NOMO-1 treated with dmso at 0.1 percent for 144 hours (cell line): ENCODE measurements around the gene DRD3.
A peak's percentile ranks its signal among the peaks of the same experiment; 100 is the strongest.

ENCODE experiments used
- DNase-seq: peaks from one replicate; lab custom pipeline; 2025; ENCODE audit not compliant: unreplicated experiment; lab: John Stamatoyannopoulos, UW

DRD3 gene

DNA sequence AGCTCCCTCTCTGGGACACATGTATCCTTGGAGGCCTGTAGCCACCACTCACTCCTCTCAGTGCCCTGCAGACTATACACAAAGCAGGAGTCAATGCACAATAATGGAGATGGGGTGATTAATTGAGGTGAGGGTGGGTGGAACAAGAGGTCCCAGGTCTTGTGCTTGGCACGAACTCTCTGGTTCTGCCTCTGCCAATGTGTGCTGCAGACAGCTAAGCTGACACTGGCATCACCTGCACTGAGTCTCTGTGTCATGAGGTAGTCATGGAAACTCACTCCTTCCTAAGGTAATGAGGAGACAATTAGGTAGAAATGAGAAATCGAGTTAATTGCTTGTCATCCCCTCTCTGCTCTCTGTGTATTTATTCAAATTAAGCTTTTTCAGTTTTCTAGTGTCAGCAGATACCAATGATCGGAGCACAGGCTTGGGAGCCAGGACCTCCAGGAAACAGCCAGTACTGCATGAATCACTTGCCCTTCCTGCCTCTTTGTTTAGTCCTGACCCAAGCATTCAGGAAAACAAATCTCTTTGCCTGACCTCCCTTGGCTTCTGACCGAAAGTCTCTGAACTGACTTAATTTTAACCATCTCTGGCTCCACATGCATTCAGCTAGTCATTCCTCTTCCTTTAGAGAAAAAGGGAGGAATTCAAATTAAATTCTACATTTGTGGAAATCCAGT lies 56.7 kb downstream of the DRD3 start:
- no peak for DNase-seq

DNA sequence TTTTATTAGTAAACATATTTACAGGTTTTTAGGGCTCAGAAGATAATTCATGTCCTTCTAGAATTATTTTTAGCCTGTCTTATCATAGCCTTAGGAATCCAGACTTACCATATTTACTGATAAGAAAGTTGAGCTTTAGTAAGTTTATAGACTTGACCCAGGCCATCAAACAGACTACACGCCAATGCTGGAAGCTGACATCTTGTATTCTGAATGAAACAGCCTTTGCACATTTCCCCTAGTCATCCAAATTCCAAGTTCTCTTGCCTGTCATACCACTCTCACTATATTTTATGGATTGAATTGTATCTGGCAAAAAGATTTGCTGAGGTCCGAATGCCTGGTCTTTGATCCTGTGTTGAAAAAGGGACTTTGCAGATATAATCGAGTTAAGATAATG lies 58.6 kb downstream of the DRD3 start:
- no peak for DNase-seq

DNA sequence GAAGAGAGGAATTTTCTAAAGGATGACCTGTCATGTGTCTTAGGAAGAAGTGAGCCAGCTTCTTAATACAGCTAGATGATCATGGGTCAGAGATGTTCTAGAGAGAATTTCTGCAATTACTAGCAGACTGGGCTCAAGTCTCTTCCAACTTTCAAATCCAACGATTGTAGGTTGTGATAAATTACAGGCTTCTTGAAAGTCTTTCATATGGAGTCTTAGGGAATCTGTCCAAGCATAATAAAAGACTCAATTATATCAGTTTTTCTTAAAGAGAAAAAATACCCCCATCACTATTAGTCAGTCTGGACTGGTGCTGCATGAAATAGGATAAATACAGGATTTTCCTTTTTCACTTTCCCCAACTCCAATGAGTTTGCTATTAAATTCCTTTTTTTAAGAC lies 59.1 kb downstream of the DRD3 start:
- no peak for DNase-seq

DNA sequence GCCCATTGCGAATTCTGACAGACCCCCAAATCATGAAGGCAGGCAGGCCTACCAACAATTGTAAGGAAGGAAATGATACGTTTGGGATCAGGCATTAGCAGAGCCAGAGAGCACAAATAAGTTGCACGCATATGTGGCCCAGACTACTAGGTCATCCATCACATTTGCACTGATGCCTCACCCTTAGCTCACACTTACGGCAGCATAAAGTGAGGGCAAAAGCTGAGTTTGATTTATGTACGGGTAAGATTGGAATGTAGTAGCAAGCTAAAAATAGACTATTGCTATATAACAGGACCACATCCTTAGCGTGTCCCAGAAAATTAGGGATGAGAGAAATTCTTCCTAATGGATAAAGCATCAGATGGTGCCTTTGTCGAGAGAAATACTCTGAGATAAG lies 63.7 kb downstream of the DRD3 start:
- DNase-seq, result no peak

DNA sequence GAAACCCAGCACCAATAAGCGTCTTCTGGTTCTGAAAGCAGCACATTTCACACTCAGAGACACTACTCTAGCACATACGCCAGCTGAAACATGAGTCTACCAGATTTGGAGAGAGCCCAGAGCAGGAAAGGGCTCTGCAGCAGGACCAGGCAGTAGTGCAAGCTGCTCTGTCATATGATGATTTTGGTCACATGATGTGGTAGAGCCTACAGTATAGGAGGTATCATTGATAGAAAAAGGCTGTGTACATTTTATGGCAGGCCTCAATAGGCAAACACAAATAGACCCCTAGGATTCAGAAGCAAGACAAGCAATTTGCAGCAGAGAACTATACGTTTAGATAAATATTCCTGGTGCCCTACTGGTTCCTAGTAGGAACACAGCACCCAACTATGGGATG lies 64.1 kb downstream of the DRD3 start:
- no peak for DNase-seq

DNA sequence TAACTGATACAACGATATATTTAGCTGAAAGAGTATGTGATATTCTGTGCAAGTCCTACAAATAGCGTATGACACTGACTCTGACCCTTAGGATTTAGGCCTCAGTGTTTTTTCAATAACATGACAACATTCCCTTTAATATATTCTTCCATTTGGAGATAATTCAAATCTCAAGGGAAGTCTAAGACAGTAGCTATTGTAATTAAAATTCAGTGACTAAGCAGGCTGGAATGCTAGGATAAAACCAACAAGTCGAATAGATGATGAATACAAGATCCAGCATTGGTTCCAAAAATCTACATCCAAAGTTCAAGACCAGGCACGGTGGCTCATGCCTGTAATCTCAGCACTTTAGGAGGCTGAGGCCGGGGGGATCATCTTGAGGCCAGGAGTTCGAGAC lies 66.2 kb downstream of the DRD3 start:
- DNase-seq, result no peak

DNA sequence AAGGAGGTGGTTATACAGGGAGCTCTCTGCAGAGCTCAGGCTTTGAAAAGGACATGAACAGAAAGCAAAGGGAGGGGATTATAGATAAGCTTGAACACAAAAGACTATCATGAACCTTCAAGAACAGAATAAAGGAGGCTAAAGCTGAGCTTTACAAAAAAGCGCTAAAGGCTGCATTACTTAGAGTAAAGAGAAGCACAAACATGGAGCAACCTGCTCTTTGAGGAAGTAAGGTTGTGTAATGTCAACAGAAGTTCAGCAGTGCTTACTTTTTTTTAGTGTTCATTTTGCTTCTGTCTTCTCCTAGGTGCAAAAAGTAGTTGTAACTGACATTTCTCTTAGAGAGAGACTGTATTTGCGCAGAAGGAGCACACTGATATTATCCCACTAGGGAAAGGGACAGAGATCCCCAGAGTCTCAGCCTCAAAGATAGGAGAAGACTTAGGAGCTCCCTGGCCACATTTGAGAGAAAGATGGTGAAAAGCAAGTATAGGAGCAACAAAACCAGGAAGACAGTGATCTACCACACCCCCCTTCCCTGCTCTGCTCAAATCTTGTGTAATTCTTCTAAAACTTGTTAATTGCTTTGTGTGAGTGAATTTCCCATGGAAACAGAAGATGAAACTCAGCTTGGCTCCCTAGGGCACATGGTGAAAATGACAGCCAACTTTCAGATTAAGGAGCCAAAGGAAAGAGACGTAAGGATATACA lies 67.6 kb downstream of the DRD3 start:
- DNase-seq, result peak; percentile 77

DNA sequence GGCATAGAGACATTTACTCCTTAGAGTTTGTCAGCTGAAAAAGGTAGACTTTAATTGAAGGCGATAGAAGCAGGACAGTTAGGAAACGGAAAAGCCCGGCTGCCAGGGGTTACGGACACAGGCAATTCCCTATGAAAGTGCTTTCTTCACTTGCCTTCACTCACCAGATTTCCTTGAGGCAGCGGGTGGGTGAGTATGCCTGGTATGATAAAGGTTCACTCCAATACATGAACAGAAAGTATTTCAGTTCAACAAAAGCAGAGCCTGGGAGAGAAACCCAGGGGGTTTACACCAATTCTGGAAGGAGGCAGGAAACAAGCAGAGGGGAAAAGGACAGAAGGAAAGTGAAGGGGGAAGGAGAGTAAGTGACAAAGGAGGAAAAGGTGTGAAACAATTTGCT lies 68.4 kb downstream of the DRD3 start:
- no peak for DNase-seq

DNA sequence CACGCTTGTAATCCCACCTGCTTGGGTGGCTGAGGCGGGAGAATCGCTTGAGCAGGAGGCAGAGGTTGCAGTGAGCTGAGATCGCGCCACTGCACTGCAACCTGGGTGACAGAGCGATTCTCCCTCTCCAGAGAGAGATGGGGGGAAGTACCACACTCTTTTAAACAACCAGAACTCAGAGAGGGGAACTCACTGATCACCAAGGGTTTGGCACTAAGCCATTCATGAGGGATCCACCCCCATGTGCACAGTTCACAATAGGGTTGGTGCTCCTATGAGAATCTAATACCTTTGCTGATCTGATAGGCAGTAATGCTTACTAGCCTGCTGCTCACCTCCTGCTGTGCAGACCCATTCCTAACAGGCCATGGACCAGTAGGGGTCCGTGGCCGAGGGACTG lies 70.7 kb downstream of the DRD3 start:
- no peak for DNase-seq

DNA sequence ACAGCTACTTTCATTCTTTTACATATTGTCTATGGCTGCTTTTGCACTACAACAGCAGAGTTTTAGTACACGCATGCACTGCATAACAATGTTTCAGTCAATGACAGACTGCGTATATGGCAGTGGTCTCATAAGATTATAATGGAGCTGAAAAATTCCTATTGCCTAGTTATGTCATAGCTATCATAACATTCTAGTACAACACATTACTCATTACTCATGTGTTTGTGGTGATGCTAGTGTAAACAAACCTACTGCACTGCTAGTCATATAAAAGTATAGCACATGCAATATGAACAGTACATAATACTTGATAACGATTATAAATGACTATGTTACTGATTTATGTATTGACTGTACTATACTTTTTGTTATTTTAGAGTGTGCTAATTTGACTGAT lies 74.4 kb downstream of the DRD3 start:
- no peak for DNase-seq

DNA sequence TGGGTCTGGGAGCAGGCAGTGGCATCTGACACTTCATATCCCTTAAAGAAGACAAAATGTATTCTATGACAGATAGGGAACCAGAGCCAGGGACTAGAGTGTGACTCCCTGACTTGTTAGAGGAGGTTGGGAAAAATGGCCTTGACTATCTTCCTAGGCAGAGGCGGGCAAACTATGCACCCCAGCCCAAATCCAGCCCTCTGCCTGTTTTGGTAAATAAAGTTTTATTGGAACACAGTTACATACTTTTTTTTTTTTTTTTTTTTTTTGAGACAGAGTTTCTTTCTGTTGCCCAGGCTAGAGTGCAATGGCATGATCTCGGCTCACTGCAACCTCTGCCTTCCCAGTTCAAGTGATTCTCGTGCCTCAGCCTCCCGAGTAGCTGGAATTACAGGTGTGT lies 75.0 kb downstream of the DRD3 start:
- no peak for DNase-seq

DNA sequence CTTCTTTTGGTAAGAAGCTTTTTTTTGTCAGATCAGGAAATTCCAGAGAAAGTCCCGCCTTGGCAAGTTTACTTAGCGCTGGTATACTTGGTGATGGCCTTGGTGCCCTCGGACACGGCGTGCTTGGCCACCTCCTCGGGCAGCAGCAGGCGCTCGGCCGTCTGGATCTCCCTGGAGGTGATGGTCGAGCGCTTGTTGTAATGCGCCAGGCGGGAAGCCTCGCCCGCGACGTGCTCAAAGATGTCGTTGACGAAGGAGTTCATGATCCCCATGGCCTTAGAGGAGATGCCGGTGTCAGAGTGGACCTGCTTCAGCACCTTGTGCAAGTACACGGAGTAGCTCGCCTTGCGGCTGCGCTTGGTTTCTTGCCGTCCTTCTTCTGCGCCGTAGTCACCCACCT lies 75.7 kb downstream of the DRD3 start:
- DNase-seq, result no peak

DNA sequence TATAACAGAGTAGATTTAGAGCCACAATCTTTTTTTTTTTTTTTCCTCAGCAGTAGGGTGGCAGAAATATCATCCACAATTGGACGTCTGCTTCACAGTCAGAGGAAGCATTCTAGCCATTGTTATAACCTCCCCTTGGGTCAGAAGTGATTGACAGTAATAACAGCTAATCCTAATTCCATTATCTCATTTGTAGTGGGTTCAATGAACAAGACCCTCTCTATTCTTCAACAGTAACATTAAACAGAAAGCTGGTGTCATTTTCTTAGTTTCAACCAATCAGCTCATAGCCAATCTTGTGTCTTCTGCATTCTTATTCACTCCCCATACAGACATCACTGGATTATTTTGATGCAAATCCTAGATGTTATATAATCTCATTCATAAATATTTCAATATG lies 77.8 kb downstream of the DRD3 start:
- no peak for DNase-seq

DNA sequence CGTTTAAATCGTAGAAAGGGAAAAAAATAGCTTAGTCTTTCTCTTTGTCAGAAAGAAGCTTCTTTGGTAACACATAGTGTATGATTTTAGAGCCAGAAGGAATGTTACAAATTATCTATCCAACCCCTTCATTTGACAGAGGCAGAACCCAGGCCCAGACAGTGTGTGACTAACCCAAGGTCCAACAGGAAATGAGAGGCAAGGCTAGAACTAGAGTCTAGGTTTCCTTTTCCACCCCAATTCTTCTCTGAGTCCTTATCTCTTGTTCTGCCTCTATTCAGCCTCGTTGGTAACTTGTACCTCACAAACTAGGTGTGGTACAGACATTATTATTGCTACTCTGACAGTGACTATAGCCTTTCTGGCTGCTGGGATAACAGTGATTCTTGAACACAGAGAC lies 83.1 kb downstream of the DRD3 start:
- DNase-seq, result no peak

DNA sequence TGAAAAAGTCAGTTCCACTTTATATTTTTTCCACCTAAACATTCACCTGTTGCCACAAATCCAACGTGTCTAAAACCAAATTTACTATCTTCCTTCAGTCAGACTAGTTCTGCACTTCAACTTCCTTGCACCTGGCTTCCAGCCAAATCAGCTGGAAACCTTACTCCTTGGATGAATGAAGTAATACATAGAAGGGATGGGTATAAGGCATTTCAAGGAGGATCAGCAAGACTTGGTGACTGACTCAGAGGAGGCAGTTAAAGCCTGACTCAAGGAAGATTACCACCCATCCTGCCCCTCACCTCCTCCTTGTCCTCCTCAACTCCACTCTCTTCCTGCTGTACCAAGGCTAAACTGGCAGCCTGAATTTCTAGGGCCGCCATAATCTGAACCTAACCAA lies 85.3 kb downstream of the DRD3 start:
- DNase-seq, result no peak

DNA sequence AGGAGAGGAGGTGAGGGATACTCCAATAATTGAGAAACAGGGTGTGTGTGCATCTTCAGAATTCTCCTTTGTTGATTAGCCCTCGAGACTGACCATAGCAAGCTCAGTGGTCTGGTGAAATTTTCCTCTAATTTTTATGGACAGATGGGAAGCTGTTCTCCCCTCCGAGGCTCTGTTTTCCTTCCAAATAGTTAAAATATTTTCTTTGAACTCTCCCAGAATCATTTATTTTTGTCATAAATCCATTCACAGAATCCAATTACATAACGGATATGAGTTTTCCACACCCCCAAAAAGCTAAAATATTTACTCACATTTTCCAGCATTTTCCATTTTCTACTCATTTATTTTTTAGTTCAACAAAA lies 85.9 kb downstream of the DRD3 start:
- no peak for DNase-seq

DNA sequence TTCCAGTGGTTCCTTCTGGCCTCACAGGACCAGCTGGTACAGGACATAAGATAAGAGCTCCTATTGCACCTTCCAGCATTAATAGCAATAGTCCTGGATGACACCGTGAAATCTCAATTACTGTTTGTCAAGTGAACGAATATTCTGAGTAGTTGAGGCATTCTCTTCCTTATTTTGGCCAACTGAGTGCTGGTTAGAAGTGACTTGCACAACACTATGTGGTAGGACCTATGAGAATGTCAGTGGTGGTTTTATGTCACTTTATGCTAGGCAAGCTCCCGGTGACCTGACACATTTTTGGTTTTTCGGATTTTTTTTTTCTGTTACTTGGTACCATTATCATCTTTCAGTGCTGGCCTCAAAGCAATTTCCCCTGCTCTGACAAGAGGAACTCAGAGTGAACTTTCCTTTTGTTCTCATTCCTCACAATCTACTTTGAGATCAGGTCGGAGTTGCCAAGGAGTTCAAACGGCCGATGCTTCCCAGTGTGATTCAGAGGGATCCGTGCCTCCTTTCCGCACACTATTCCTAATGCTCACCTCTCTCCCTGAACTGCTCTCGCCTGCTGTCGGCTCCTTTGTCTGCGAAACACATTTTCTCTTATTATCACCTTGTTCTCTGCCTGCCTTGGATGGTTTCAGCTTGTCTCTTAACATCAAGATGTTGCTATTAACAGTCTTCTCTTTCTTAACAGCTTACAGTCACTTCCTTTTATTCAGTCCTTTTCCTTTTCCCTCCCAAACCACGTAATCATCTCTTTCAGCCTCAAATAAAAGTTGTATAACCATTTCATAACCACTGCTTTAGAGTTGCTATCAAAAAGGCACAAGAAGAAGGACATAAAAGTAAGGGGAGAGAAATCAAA lies 86.5 kb downstream of the DRD3 start:
- peak; percentile 47 for DNase-seq

DNA sequence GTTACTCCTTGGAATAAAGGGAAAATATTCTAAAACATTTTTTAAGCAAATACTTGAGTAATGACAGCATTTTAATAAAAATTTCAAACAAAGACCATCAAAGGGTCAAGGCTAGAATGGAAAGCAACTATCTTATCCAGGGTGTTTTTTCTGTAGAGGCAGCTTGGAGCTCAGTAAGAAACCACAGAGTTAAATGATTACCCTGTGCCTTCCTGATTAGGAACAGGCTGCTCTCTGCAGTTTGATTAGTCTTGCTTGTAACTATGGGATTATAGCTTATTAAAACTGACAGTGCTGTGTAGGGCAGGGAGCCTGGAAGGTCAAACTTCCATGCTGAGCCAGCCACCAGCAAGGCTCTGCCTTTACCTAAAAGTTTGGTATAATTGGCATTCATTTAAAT lies 89.2 kb downstream of the DRD3 start:
- DNase-seq, result no peak

DNA sequence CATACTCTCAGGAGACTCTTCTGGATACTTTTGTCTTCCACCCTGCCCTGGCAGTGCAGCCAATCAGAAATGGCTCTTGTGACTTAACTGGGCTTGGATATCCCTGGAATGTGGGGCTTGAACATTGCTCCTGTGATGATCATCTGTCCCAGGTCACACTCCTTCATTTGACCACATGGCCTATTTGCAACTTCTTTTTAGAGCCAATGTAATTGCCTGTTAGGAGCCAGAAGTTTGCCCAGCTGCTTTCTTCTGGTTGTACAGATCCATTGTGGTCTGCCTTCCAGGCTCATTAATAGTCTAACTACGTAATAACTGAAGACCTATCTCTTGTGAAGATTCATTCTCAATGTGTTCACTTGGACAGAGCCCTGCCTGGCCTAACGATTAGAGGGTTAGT lies 92.5 kb downstream of the DRD3 start:
- no peak for DNase-seq

DNA sequence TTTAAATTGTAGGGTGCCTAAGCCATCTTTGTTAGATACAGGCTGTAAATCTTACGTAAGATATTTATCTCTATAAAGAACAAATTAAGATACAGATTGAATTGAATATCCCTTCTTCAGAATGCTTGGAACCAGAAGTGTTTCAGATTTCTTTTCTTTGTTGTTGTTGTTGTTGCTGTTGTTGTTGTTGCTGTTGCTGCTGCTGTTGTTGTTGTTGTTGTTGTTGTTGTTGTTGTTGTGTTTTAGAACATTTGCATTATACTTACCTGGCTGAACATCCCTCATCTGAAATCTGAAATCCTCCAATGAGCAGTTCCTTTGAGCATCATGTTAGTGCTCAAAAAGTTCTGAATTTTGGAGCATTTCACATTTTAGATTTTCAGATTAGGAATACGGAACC lies 95.7 kb downstream of the DRD3 start:
- no peak for DNase-seq

DNA sequence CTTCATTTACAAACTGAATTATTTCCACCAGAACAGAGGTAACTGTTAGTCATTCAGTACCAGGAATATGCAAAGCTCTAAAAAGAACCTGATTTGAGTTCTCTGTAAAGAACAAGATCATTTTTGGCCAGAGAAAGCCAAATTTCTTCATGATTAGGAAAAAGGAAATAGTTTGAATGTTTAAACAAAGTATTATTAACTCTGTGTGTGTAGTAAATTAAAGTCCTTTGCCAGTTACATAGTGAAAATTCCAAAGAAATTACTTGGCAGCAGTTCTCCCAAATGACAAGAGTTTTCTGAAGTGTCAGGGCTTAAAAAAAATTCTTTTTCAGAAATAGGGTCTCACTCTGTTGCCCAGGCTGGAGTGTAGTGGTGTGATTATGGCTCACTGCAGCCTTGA lies 97.8 kb downstream of the DRD3 start:
- no peak for DNase-seq

DNA sequence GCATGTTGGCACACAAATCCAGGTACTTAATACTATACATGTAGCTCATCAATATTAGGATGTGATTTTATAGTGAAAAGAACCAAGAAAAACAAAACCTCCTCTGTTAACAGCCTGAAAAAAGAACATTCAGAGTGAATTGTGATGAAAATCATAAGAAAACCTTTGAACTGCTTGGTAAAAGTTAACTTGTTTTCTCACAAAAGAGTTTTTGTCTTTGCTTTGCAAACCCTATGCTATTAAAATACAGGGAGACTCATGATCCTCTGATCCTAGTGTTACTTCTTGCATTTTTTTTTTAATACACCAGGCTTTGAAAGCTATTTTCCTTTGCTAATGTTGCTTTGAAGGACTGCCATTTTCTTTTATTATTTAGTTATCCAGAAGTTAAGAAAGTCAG lies 98.7 kb downstream of the DRD3 start:
- DNase-seq, result no peak
